A673 (cell line): ENCODE results near the gene TSSC4.

ENCODE experiments used
- CTCF ChIP-seq: fragments of 300-800, 200-600 bp; sonication (generic); conservative IDR thresholded peaks from 2 replicates; pipeline ENCODE4 v1.5.1; 2017; ENCODE audit warnings: low read depth, mild to moderate bottlenecking, antibody characterized with exemption, low read length, moderate library complexity, mixed read lengths
- EZH2 ChIP-seq: fragments of 200-600 bp; sonication (generic); IDR thresholded peaks from 2 replicates; pipeline ENCODE4 v1.6.1; 2017; ENCODE audit warnings: borderline replicate concordance, low read depth, mild to moderate bottlenecking, mixed read lengths, antibody characterized with exemption, low read length; ENCODE audit not compliant: poor library complexity, severe bottlenecking

- TF ChIP-seq CTCF = no peak
- no peak for TF ChIP-seq EZH2
Measured at GRCh38 chr11:2409126-2409525, 8.6 kb downstream of the TSSC4 start.
